DMS153 treated with DMSO at 0.1 percent for 48 hours (cell line): ENCODE results near the gene DTX4.
"Not testable (repeated sequence)": the region's sequence is repeated elsewhere in the genome, so short reads cannot be mapped to it uniquely, and the experiment has no call there.

Experiments
- DNase-seq: peaks from one replicate; lab custom pipeline; 2025; ENCODE audit not compliant: unreplicated experiment; lab: John Stamatoyannopoulos, UW

Gene DTX4

DNA sequence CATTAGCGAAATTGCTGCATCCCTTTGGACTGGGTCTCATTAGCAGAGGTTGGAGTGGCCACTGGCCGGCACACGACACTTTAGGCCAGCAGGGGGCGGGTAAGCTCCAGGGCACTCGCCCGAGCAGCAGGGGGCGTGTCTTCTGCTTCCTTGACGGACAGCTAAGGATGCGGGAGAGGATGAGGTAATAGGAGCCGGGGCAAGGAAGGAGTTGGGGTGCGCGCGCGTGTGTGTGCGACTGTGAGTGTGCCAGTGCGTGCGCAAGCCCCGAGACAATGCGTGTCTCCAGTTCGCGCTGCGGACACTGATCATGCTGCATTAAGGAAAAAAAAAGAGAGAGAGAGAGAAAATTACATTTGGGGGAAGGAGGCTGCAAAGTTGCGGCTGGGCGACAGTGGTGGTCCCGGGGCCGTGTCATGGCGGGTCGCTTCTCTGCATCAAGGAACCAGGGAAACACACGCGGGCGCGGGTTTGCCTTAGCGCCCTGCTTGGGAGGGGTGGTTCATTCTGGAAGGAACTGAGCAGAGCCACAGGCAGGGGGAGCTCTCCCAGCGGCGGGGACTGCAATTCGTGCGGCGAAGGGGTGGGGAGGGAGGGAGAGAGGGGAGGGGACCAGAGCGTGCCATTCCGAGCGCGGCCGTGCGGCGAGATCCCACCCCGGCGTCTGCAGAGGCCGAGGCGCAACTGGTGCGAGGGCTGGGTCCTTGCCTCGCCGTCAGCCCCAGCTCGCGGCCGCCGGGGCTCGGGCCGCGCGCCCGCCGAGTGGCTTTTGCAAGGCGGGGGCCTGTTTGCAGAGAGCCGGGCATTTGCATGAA is at the start of gene DTX4:
Gene DTX4 (plus strand): TSS at position 625 of the 815 bp plus-strand sequence. CDS start 464 bp downstream, outside the sequence.
- DNase-seq, result peak; percentile 85

DNA sequence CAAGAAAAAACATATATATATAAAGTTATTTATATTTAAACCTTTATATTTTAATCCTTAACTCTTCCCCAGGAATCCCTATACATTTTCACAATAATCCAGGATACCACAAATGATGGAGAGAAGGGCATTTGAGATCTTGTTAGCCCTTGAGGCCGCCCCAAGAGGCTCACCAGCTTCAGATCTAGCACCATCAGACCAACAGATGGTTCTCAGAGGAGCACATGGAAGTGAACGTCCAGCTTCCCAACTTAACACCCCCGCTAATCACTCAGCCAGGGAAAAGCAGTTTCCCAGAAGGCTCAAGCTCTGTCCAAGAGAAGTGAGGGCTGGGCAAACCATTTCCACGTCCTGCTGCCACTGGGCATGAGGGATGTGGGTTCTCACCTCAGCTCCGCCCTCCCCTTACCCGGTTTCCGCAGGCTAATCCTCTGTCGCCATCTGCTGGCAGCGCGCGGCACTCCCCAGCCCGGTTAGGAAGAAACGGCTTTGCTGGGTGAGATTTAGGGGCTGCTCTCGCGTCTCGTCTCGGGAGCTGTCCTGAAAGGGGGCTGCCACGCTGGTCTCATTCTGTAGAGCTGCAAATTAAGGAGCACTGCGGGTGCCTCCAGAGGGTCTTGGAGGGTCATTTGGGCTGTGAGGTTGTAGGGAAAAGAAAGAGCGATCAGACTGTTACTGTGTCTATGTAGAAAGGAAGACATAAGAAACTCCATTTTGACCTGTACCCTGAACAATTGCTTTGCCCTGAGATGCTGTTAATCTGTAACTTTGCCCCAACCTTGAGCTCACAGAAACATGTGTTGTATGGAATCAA is 36.1 kb upstream of the DTX4 start:
- no peak for DNase-seq

DNA sequence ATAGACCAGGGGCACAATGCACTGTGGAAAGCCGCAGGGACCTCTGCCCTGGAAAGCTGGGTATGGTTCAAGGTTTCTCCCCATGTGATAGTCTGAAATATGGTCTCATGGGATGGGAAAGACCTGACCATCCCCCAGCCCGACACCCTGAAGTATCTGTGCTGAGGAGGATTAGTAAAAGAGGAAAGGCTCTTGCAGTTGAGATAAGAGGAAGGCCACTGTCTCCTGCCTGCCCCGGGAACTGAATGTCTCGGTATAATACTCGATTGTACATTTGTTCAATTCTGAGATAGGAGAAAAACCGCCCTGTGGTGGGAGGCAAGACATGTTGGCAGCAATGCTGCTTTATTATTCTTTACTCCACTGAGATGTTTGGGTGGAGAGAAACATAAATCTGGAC is 35.4 kb upstream of the DTX4 start:
- DNase-seq, result not testable (repeated sequence)

DNA sequence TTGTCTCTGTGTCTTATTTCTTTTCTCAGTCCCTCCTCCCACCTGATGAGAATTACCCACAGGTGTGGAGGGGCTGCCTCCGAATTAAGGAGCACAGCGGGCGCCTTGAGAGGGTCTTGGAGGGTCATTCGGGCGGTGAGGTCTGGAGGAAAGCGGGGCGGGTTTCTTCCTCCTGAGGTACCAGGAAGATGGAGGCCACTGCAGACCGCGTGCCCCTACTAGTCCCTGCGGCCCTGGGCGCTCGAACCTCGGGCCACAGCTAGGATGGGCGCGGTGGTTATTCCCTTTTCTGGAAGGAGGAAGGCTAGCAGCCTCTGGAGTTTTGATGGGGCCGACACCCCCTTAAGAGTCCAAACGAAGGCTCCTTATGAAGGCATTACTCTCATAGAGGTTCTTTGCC is 34.7 kb upstream of the DTX4 start:
- DNase-seq, result no peak

DNA sequence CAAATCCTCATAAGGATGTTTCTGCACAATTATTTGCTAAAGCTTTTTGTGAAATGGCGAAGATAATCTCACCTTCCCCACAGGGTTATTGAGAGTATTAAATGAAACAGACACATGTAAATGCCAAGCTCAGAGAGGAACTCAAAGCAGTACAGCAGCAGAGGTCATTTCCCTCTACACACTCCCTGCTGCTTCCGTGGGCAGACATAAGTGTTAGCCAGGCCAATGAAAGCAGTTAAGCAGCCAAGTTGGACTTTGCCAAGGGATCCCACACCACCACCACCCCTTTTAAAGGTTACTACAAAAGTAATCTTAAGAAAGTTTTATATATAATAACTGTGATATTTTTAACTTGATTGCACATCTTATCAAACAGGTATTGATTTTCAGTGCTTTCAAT is 33.3 kb upstream of the DTX4 start:
- no peak for DNase-seq

DNA sequence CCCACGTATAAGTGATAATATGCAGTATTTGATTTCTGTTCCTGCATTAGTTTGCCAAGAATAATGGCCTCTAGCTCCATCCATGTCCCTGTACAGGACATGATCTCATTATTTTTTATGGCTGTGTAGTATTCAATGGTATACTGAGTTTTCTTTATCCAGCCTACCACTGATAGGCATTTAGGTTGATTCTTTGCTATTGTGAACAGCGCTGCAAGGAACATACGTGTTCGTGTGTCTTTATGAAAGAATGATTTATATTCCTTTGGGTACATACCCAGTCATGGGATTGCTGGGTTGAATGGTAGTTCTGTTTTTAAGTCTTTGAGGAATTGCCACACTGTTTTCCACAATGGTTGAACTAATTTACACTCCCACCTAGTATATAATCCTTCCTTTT is 30.7 kb upstream of the DTX4 start:
- no peak for DNase-seq

DNA sequence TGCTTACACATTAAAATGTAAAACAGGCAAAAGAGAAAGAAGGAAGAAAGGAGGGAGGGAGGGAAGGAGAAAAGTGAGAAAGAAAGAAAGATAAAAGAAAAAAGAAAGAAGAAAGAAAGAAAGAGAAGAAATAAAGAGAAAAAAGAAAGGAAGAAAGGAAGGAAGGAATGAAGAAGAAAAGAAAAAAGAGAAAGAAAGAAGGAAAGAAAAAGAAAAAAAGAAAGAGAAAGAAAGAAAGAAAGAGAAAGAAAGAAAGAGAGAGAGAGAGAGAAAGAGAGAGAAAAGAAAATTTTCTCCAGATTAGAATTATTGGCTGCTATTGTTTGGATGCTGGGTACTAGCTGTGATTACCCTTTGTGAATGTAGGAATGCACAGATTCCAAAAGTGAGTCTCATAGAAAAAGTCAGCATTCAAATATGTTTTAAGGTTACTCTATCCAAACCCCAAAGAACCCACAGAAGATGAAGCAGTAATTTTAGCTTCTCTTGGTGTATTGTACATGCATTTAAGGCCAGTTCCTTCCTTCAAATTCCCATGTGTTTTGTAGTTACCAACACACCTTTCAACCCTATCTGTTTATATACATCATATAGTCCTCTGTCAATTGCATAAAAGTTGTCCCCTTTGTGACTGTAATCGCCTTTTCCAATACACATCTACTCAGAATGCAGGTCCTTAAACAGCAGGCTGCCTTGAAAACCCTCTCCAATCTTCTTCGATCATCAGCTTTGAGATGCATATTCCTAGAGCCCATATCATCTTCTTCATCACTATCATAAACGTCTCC is 30.1 kb upstream of the DTX4 start:
- no peak for DNase-seq

DNA sequence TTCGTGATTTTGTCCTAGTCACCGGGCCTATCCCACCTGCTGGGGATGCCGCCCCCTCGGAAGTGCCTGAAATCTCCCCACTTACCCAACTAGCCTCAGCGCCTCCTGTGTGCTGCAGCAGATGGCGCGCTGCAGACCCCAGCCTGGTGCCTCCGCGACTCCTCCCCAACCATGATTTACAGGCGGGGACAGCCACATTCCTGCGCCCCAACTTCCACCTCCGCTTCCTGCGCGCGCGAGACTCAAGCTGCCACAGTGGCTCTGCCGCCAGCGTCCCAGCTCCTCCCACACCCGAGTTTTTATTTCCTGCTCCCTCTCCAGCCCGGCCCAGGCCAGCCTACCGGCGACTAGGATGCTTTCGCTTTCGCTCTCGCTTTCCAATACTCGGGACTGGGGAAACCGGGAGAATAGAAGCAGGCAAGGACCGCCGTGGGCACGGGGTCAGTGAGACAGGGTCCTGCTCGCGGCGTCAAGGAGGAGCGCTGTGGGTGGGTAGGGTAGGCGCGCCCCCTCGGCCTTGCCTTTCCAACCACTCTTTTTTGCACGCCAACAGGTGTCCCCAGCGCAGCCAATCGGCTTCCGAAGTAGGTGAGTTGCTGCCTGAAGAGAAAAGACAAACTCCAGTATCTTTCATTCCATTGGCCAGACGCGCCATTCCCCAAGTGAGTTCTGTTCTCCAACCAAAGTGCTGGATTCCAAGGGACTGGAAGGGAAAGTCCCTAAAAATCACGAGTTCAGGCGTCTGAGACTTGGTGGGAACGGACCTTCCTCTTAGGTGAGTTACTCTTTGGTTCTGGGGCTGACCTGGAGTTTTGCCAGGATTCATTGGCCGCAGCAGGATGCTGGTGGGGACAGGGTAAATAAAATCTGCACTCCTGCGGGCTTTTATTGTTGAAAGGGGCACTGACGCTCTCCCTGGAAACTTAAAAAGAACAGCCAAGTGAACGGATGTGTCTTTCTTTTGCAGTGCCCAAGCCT is 29.1 kb upstream of the DTX4 start, which contains the start of gene FAM111A:
Gene FAM111A (plus strand): TSS at position 327 of the 978 bp plus-strand sequence. CDS start 6,017 bp downstream, outside the sequence.
- DNase-seq, result peak; percentile 75

DNA sequence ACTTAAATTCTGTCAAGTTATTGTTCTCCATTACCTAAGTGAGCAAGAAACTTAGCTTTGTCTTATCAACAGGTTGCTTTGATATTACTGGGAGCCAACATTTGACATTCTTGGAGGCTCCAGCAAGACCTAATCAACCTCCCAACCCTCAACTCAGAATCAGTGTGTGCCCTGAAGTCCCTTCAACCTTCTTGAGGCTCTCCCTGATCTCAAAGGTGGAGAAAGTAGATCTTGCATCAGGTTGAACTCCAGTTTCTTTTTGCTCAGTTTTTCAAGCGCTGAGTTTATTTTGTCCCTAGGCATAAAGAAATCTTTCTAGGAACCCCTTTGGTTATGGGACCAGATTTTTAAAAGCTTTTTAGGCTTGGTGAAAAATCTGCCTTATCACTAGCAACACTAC is 27.8 kb upstream of the DTX4 start:
- DNase-seq, result no peak

DNA sequence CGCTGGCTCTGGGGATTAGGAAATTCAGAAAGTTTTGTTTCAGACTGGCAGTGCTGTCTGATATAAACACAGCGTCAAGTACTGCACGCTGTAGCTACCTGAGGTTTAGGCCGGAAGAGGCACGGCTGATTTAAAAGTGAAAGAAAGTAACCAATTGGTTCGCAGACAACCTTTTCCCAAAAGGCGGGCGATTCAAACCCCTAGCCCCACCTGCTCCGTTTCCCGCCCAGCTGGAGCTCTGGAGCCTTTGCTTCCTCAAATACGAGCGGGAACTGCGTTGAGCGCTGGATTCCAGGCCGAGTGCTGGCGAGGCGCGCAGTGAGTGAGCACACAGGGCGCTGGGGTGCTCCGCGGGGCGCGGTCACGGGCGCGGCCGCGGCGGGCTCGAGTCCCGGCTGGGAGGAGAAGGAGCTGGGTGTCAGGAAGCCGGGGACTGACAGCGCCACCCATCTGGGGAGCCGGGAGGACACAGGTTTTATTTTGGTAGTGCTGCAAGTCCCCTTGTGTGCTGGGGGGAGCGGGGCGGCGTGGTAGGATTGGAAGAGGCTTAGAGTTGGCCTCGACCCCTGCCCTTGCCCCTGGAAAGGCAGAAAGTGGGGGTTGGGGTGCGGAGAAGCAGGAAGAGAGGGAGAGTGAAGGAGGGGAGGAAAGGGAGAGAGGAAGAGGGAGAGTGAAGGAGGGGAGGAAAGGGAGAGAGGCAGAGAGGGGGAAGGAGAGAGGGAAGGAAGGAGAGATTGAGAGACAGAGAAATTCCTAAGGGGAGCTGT is 27.2 kb upstream of the DTX4 start:
- DNase-seq, result peak; percentile 93

DNA sequence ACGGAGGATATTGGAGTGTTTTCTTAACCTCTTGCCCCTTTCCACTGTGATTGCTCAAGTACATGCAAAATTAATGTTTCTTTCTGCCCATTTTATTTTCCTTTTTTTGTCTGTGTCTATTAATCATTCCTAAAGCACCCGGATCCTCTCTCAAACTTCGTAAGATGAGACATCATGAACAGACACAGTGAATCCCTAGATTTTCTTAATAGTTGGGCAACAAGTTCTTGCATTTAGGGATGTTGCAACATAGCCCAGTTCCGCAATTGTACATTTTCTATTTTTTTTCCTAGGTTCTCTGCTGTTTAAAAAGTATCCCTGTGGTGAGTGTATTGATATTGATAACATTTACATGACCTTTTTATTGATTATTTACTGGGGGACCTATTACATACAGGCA is 26.4 kb upstream of the DTX4 start:
- no peak for DNase-seq

DNA sequence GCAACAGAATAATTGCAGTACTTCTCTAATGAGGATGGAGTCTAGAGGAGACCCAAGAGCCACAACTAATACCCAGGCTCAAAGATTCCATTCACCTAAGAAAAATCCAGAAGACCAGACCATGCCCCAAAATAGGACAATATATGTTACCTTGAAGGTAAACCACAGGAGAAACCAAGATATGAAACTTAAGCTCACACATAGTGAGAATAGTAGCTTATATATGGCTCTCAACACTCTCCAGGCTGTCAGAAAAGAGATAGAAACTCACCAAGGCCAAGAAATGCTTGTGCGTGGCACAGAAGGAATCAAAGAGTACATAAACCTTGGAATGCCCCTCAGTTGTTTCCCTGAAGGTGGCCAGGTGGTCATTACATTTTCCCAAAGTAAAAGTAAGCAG is 20.2 kb upstream of the DTX4 start:
- DNase-seq, result no peak

DNA sequence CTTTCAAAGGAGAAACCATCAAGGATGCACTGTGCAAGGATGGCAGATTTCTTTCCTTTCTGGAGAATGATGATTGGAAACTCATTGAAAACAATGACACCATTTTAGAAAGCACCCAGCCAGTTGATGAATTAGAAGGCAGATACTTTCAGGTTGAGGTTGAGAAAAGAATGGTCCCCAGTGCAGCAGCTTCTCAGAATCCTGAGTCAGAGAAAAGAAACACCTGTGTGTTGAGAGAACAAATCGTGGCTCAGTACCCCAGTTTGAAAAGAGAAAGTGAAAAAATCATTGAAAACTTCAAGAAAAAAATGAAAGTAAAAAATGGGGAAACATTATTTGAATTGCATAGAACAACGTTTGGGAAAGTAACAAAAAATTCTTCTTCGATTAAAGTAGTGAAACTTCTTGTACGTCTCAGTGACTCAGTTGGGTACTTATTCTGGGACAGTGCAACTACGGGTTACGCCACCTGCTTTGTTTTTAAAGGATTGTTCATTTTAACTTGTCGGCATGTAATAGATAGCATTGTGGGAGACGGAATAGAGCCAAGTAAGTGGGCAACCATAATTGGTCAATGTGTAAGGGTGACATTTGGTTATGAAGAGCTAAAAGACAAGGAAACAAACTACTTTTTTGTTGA is 19.5 kb upstream of the DTX4 start:
- DNase-seq, result no peak

DNA sequence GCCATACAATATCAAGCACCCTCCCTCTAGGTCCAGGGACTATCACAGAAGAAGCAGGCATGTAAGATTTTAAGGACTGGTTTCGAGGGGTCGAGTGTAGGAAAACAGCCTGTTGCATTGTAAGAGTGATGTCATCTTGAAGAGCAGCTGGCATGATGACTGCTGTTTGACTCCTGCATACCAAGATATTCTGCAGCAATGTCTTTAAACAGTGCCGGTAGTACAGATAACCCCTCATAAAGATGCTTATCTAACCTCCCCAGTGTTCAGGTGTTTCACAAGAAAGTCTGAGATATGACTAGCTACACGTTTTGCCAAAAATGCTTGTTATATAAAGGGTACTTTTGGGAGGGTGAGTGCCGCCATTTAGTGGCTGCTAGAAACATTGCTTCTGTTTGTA is 17.3 kb upstream of the DTX4 start:
- DNase-seq, result no peak

DNA sequence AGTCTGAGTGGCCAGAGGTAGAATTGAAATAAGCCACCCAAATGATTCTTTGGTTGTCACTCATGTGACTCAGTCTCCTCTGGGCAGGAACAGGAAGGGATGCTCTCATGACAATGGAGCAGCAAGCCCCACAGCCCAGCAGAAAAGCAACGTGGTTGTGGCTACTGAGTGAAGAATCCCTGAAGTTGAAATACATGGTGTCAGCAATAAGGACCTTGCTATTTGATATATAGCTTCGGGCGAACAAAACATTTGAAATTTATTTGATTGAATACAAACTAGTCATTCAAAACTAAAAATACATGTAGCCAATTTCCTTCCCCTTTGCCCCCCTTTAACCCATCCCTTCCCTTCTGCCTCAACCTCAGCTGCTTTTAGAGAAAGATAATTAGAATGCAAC is 14.5 kb upstream of the DTX4 start:
- no peak for DNase-seq

DNA sequence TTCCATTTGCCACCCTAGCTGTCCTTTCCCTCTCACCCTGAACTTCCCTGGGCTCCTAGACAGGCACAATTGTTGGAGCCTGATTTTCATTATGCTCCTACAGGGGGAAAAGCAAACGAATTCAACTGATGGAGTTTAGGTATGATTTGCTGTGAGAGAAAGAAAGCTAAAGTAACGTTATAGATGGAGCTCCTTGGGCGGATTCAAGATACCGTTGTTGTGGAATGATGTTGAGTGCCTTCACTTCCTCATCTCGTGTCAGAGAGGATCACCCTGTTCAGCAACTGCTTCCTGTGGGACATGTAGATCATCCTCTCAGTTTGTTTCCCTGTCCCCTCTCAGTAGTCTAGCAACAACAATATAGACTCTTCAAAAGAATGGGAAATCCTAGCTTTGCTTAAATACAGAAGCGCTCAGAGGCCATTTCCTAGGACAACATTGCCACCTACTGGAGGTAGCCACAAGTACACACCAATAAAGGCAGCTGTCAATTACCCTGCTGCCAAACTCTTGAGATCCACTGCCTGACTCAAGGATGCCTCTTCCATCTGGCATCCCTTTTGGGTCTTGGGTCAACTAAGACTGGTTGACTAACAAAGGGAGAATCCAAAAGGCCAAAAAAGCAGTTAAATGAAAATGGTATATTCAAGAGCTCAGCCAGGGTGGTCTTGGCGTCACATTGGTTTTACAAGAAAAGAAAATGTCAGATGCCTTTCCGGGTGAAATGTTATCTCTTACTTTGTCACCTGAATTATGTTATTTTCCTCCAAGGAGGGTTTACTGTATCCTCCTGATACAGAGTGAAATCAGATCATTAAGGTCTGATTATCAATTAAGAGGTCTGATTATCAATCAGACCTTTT is 13.5 kb upstream of the DTX4 start:
- DNase-seq, result peak; percentile 58

DNA sequence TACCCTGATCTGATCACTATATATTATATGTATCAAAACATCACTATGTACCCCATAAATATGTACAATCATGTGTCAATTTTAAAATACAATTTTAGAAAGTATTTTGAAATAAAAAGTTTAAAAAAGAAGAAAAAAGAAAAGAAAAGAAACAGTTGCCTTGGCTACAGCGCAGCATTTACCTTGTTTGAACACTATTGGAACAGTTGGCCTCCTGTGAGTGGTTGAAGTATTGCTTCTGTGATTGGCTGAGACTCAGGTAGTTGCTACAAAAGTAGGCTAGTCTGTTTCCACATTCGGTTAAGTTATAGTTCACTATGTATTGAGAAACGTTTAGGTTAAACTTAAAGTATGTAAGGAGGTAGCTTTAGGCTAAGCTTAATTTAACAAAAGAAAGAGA is 7.9 kb upstream of the DTX4 start:
- DNase-seq, result no peak
